GM23338 (cell line): Measurements from ENCODE around the gene ENTPD1. TPM values are rescaled to one million over a fixed set of nuclear protein-coding genes. Genes with fewer than 3 reads are reported as not detected.

Experiments
- ATAC-seq: fragments of 200-7000 bp; cut with Tn5 transposase; 3 replicates; pipeline ENCODE4 v1.9.1; 2020
- DNase-seq: peaks from one replicate; pipeline ENCODE4 v3.0.0-alpha.2; 2015; ENCODE audit warnings: low spot score
- H2AFZ ChIP-seq: fragments of 200-600 bp; sonication (generic); 2 replicates; pipeline ENCODE4 v1.8.0; 2016; ENCODE audit warnings: antibody characterized with exemption, mild to moderate bottlenecking, moderate library complexity
- H3F3A ChIP-seq: fragments of 200-600 bp; sonication (generic); replicated peaks from 2 replicates; pipeline ENCODE4 v1.8.0; 2017; ENCODE audit warnings: antibody characterized with exemption, mixed run types, low read depth
- H3K27ac ChIP-seq: fragments of 200-600 bp; sonication (generic); 2 replicates; pipeline ENCODE4 v1.6.1; 2016; ENCODE audit warnings: low read depth
- H3K27me3 ChIP-seq: fragments of 200-600 bp; sonication (generic); 2 replicates; pipeline ENCODE4 v1.8.0; 2016; ENCODE audit warnings: mild to moderate bottlenecking, mixed run types, moderate library complexity; ENCODE audit not compliant: insufficient read depth
- H3K36me3 ChIP-seq: fragments of 200-600 bp; sonication (generic); 2 replicates; pipeline ENCODE4 v1.8.0; 2016; ENCODE audit warnings: mild to moderate bottlenecking; ENCODE audit not compliant: insufficient read depth
- H3K4me1 ChIP-seq: fragments of 200-600 bp; sonication (generic); 2 replicates; pipeline ENCODE4 v1.8.0; 2016; ENCODE audit warnings: mild to moderate bottlenecking, moderate library complexity; ENCODE audit not compliant: insufficient read depth
- H3K4me2 ChIP-seq: fragments of 200-600 bp; sonication (generic); 2 replicates; pipeline ENCODE4 v1.7.1; 2017; ENCODE audit warnings: mixed run types
- H3K4me3 ChIP-seq: fragments of 200-600 bp; sonication (generic); 2 replicates; pipeline ENCODE4 v1.6.1; 2016; ENCODE audit warnings: mixed run types
- H3K79me2 ChIP-seq: fragments of 200-600 bp; sonication (generic); replicated peaks from 2 replicates; pipeline ENCODE4 v1.8.0; 2017; ENCODE audit warnings: mild to moderate bottlenecking; ENCODE audit not compliant: insufficient read depth
- H3K9me2 ChIP-seq: fragments of 200-600 bp; sonication (generic); 2 replicates; pipeline ENCODE4 v1.8.0; 2017; ENCODE audit not compliant: insufficient read depth
- H4K20me1 ChIP-seq: fragments of 200-600 bp; sonication (generic); replicated peaks from 2 replicates; pipeline ENCODE4 v1.8.0; 2017; ENCODE audit warnings: mild to moderate bottlenecking; ENCODE audit not compliant: insufficient read depth
- H3K27ac Mint-ChIP-seq: 2 replicates; pipeline ENCODE4 v1.8.0; 2020; ENCODE audit warnings: inconsistent platforms, mild to moderate bottlenecking, moderate library complexity, mixed read lengths
- H3K27me3 Mint-ChIP-seq: 3 replicates; pipeline ENCODE4 v1.8.0; 2022; ENCODE audit warnings: low read depth, mild to moderate bottlenecking, moderate library complexity, mixed read lengths, inconsistent platforms; ENCODE audit not compliant: insufficient read depth, poor library complexity
- H3K36me3 Mint-ChIP-seq: 3 replicates; pipeline ENCODE4 v1.8.0; 2021; ENCODE audit warnings: low read depth, mild to moderate bottlenecking, inconsistent platforms, moderate library complexity, mixed read lengths
- H3K4me1 Mint-ChIP-seq: 3 replicates; pipeline ENCODE4 v1.8.0; 2020; ENCODE audit warnings: mild to moderate bottlenecking, inconsistent platforms, mixed read lengths
- H3K4me3 Mint-ChIP-seq: 3 replicates; pipeline ENCODE4 v1.8.0; 2021; ENCODE audit warnings: moderate library complexity, mild to moderate bottlenecking, inconsistent platforms, mixed read lengths
- H3K9me3 Mint-ChIP-seq: 3 replicates; pipeline ENCODE4 v1.8.0; 2020; ENCODE audit warnings: moderate library complexity, mild to moderate bottlenecking, inconsistent platforms, mixed read lengths
- CREB1 ChIP-seq: fragments of 250-450 bp; sonication (Bioruptor Pico); IDR thresholded peaks from 2 replicates; pipeline ENCODE4 v1.5.0; 2020; ENCODE audit warnings: low read depth, mild to moderate bottlenecking, moderate library complexity
- CTCF ChIP-seq, 2 experiments: fragments of 200-600 bp in 1 of 2; sonication (generic) in 1 of 2; conservative IDR thresholded peaks; 2 replicates each; pipeline versions ENCODE4 v1.5.1 to v1.6.1; 2016 to 2017; ENCODE audit warnings: antibody characterized with exemption in 2 of 2, low read depth in 2 of 2, mild to moderate bottlenecking in 2 of 2, moderate library complexity in 1 of 2
- ETS1 ChIP-seq: IDR thresholded peaks from 2 replicates; pipeline ENCODE4 v1.6.1; 2016; ENCODE audit warnings: antibody characterized with exemption
- EZH2 ChIP-seq: fragments of 200-600 bp; sonication (generic); IDR thresholded peaks from one replicate; pipeline ENCODE4 v1.8.0; 2017; ENCODE audit warnings: antibody characterized with exemption, mild to moderate bottlenecking, low read depth; ENCODE audit not compliant: unreplicated experiment
- EZH2phosphoT487 ChIP-seq: fragments of 200-600 bp; sonication (generic); IDR thresholded peaks from one replicate; pipeline ENCODE4 v1.8.1; 2018; ENCODE audit warnings: antibody characterized with exemption; ENCODE audit not compliant: unreplicated experiment
- JUNB ChIP-seq: IDR thresholded peaks from one replicate; pipeline ENCODE4 v1.6.1; 2016; ENCODE audit warnings: antibody characterized with exemption; ENCODE audit not compliant: unreplicated experiment
- NANOG ChIP-seq: IDR thresholded peaks from 2 replicates; pipeline ENCODE4 v1.6.1; 2016; ENCODE audit warnings: antibody characterized with exemption, borderline replicate concordance
- POLR2AphosphoS5 ChIP-seq: IDR thresholded peaks from 2 replicates; pipeline ENCODE4 v1.6.1; 2016; ENCODE audit warnings: antibody characterized with exemption, low read depth
- REST ChIP-seq: IDR thresholded peaks from one replicate; pipeline ENCODE4 v1.6.1; 2018; ENCODE audit warnings: antibody characterized with exemption; ENCODE audit not compliant: unreplicated experiment
- STAT1 ChIP-seq: IDR thresholded peaks from one replicate; pipeline ENCODE4 v1.6.1; 2016; ENCODE audit warnings: antibody characterized with exemption; ENCODE audit not compliant: unreplicated experiment
- ZNF114 ChIP-seq: fragments of 250-450 bp; sonication (Bioruptor Pico); IDR thresholded peaks from 2 replicates; pipeline ENCODE4 v1.5.0; 2020; ENCODE audit warnings: mild to moderate bottlenecking, moderate library complexity
- ZNF331 ChIP-seq: fragments of 250-450 bp; sonication (Bioruptor Pico); IDR thresholded peaks from 2 replicates; pipeline ENCODE4 v1.5.0; 2020; ENCODE audit warnings: low read depth, mild to moderate bottlenecking, moderate library complexity
- ZNF462 ChIP-seq: fragments of 250-450 bp; sonication (Bioruptor Pico); IDR thresholded peaks from 2 replicates; pipeline ENCODE4 v1.5.0; 2020; ENCODE audit warnings: mild to moderate bottlenecking, moderate library complexity
- polyA plus RNA-seq: library from polyadenylated mRNA; unstranded; fragments of >200 nt; fragmentation: Nextera tagmentation; extraction: Ambion mirVana; gene quantifications from 2 replicates; pipeline ENCODE4 v1.2.1, GENCODE V29; 2016
- total RNA-seq: library from RNA; depleted of rRNA; stranded (reverse); fragments of >200 nt; shearing (Covaris generic); gene quantifications from 2 replicates; pipeline ENCODE4 v1.2.3, GENCODE V29; 2014

Gene ENTPD1
- total and polyA plus RNA-seq, 2 experiments from 2014 or later: 2.3 to 3.6 TPM

GRCh38 chr10:95835911-95836310 is 79.9 kb downstream of the ENTPD1 start:
- no peak overlapping the region for H3K4me2 ChIP-seq
- H3K27ac ChIP-seq: no peak overlapping the region
- H3K9me3 Mint-ChIP-seq: no peaks in the 10 kb centered on the region
- peaks cover 12% of the 10 kb centered on the region; the same call in 2 of the 3 replicates for H3K4me1 Mint-ChIP-seq
- no peaks in the 10 kb centered on the region for H3K36me3 Mint-ChIP-seq
- H3K9me2 ChIP-seq: no peaks in the 10 kb centered on the region
- no peaks in the 10 kb centered on the region for H3K27me3 ChIP-seq
- no peak overlapping the region for H3K4me3 Mint-ChIP-seq
- no peak overlapping the region for H3K27ac Mint-ChIP-seq
- no peaks in the 10 kb centered on the region for H3K4me1 ChIP-seq
- H4K20me1 ChIP-seq: no peaks in the 10 kb centered on the region
- no peaks in the 10 kb centered on the region for H3K36me3 ChIP-seq
- no peak for ATAC-seq
- no peak for TF ChIP-seq ZNF331 (CRISPR knock-in tag)
- no peak for TF ChIP-seq POLR2AphosphoS5
- TF ChIP-seq CTCF (conservative IDR thresholded peaks at IDR 0.05; ENCODE audit: low read depth in 2 of 2): no peak
- no peak for TF ChIP-seq CREB1 (CRISPR knock-in tag)
- TF ChIP-seq STAT1: no peak
- no peak for TF ChIP-seq REST
- TF ChIP-seq ZNF462 (CRISPR knock-in tag): no peak
- no peak for TF ChIP-seq ETS1
- TF ChIP-seq EZH2phosphoT487: no peak
- no peak for TF ChIP-seq ZNF114
- TF ChIP-seq JUNB: no peak
- no peak for TF ChIP-seq EZH2
- no peak for TF ChIP-seq NANOG
- no peak overlapping the region for H2AFZ ChIP-seq
- no peaks in the 10 kb centered on the region for H3F3A ChIP-seq
- H3K4me3 ChIP-seq: no peak overlapping the region
- no peaks in the 10 kb centered on the region for H3K79me2 ChIP-seq
- DNase-seq: no peak
- no peaks in the 10 kb centered on the region for H3K27me3 Mint-ChIP-seq
